ENCODE results near the gene PHACTR3.

DNA sequence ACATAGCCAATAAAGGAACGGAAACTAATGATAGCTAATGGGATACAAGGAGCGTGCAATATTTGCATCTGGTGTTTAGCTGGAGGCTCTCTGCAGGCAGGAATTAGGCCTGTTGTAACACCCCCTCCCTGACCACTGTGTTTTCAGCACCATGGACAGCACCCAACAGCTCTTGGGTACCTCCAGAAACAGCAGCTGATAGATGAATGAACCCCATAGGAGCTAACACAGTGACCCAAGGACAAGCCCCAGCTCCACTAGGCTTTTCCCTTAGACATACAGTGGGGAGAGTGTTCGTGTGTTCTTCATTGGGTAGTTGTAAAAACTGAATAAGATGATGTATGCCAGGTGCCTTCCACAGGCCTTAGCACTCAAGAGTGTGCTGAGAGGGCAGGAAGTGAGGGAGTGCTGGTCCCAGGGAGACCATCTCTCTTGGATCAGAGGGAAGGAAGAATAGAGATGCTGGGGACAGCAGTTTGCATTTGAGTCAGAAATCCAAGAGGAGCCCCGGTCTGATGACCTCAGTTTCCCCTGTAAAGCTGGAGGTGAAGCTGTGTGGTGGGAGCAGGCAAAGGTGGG, 161.3 kb downstream of the PHACTR3 start:
- TF ChIP-seq CTCF (IDR thresholded peaks at IDR 0.05): no peak
- TF ChIP-seq EZH2 (IDR thresholded peaks at IDR 0.05): no peak

Measured in neural progenitor cell (in vitro differentiated cells).